Breast epithelium (tissue), 3 donors: Measurements from ENCODE around the gene BRF1.

Experiments used
- POLR2A ChIP-seq: fragments of 450-650 bp; IDR thresholded peaks from one replicate; pipeline ENCODE4 v1.6.1; 2016; ENCODE audit warnings: antibody characterized with exemption, mild to moderate bottlenecking, moderate library complexity
- TF ChIP-seq, protein P1 (sequence below), 3 donors: fragments of 450-650 bp; IDR thresholded peaks; one replicate each; pipeline ENCODE4 v1.5.1; 2016 to 2017; ENCODE audit warnings: antibody characterized with exemption in 3 of 3, mild to moderate bottlenecking in 3 of 3, moderate library complexity in 3 of 3

DNA sequence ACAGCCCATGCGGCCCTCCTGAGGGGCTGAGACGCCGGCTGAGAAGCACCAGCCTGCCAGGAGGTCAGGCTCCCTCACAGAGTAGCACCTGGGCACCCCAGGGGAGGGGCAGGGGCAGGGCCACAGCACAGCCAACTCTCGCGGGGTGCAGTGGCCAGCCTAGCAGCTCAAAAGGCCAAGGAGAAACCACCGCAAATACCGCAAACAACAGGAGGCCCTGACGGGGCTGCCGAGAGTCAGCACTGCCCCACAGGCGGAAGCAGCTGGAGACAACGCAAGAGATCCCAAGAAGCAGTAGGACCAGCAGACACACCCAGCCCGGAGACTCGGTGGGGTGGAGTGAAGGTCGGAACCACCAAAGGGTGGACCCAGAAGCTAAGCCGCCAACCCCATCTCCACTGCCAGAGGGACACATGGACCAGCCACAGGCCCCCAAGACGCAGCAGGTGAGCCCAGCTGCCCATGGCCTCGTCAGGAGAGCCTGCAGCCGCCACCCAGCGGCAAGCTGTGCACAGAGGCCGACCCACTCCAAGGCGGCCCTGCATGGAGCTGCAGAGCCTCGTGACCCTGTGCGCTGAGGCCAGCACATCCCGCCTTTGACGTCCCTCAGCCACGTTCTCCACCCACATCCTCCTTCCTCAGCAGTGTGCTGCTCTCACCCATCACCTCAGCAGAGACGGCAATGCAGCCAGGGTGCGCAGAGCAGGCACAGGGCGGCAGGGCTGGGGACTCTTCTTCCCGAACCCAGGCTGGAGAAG is 84.1 kb downstream of the BRF1 start:
- TF ChIP-seq POLR2A = no peak
- TF ChIP-seq, protein P1, sequence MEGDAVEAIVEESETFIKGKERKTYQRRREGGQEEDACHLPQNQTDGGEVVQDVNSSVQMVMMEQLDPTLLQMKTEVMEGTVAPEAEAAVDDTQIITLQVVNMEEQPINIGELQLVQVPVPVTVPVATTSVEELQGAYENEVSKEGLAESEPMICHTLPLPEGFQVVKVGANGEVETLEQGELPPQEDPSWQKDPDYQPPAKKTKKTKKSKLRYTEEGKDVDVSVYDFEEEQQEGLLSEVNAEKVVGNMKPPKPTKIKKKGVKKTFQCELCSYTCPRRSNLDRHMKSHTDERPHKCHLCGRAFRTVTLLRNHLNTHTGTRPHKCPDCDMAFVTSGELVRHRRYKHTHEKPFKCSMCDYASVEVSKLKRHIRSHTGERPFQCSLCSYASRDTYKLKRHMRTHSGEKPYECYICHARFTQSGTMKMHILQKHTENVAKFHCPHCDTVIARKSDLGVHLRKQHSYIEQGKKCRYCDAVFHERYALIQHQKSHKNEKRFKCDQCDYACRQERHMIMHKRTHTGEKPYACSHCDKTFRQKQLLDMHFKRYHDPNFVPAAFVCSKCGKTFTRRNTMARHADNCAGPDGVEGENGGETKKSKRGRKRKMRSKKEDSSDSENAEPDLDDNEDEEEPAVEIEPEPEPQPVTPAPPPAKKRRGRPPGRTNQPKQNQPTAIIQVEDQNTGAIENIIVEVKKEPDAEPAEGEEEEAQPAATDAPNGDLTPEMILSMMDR (IDR thresholded peaks at IDR 0.05) = no peak
